Panc1 (cell line): ENCODE data around the gene CREB5. TPM values are rescaled to one million over a fixed set of nuclear protein-coding genes. Genes with fewer than 3 reads are reported as not detected.

ENCODE experiments used
- ATAC-seq: fragments of 200-7000 bp; cut with Tn5 transposase; 2 replicates; pipeline ENCODE4 v1.9.1; 2020; ENCODE audit warnings: mild to moderate bottlenecking, moderate library complexity
- BruUV-seq: library from RNA; stranded (reverse); fragments of 400-500 nt; replicated peaks from 2 replicates; lab custom pipeline; 2021; lab: Mats Ljungman, UMichigan
- CTCF ChIA-PET: fragments of 300-600 bp; sonication (Branson Sonifier 250); formaldehyde crosslinking; loops from one replicate; lab custom pipeline; 2022; ENCODE audit warnings: antibody characterized with exemption; lab: Charles Lee
- POLR2A ChIA-PET: fragments of 300-600 bp; sonication (Branson Sonifier 250); formaldehyde crosslinking; loops from one replicate; lab custom pipeline; 2022; ENCODE audit warnings: antibody characterized with exemption; lab: Charles Lee
- DNase-seq: peaks from one replicate; pipeline ENCODE4 v3.0.0-alpha.2; 2010; ENCODE audit warnings: low read depth, low spot score
- H3K27ac ChIP-seq: 2 replicates; pipeline ENCODE4 v1.5.1; 2011; ENCODE audit warnings: mild to moderate bottlenecking, low read length, inconsistent platforms
- H3K27me3 ChIP-seq: fragments of 200-500 bp; sonication (Bioruptor generic); 2 replicates; pipeline ENCODE4 v1.6.0; 2014; ENCODE audit warnings: low read length, inconsistent platforms; ENCODE audit not compliant: control insufficient read depth, insufficient read depth
- H3K36me3 ChIP-seq: fragments of 200-500 bp; sonication (Bioruptor generic); 2 replicates; pipeline ENCODE4 v1.5.1; 2014; ENCODE audit warnings: inconsistent platforms, mild to moderate bottlenecking, low read length, moderate library complexity; ENCODE audit not compliant: control insufficient read depth, insufficient read depth
- H3K4me1 ChIP-seq: 2 replicates; pipeline ENCODE4 v1.5.1; 2011; ENCODE audit warnings: inconsistent platforms, mild to moderate bottlenecking, low read length, moderate library complexity; ENCODE audit not compliant: control insufficient read depth, insufficient read depth
- H3K4me3 ChIP-seq, 2 experiments: 2 replicates each; pipeline ENCODE4 v1.5.1; 2011 to 2012; ENCODE audit warnings: low read depth in 2 of 2, low read length in 2 of 2, mild to moderate bottlenecking in 2 of 2, inconsistent platforms in 1 of 2, moderate library complexity in 1 of 2
- H3K9me3 ChIP-seq: fragments of 200-500 bp; sonication (Bioruptor generic); 2 replicates; pipeline ENCODE4 v1.5.1; 2014; ENCODE audit warnings: low read depth, mild to moderate bottlenecking, inconsistent platforms, low read length, moderate library complexity; ENCODE audit not compliant: control insufficient read depth, insufficient read depth
- CTCF ChIP-seq: fragments of 450-650 bp; IDR thresholded peaks from 2 replicates; pipeline ENCODE4 v1.5.1; 2017; ENCODE audit warnings: mild to moderate bottlenecking
- POLR2AphosphoS5 ChIP-seq: IDR thresholded peaks from 2 replicates; pipeline ENCODE4 v1.6.1; 2012; ENCODE audit warnings: mild to moderate bottlenecking, low read depth, low read length, moderate library complexity
- REST ChIP-seq, 2 experiments: IDR thresholded peaks; 2 replicates each; pipeline ENCODE4 v1.6.1; 2011 to 2012; ENCODE audit warnings: low read depth in 2 of 2, control low read depth in 1 of 2, low read length in 1 of 2, mild to moderate bottlenecking in 1 of 2, moderate library complexity in 1 of 2; ENCODE audit not compliant: insufficient read depth in 1 of 2
- SIN3A ChIP-seq: IDR thresholded peaks from 2 replicates; pipeline ENCODE4 v1.6.1; 2012; ENCODE audit warnings: low read depth, mild to moderate bottlenecking, low read length, moderate library complexity, borderline replicate concordance; ENCODE audit not compliant: insufficient read depth
- TCF7L2 ChIP-seq: IDR thresholded peaks from 2 replicates; pipeline ENCODE4 v1.6.1; 2011; ENCODE audit warnings: mild to moderate bottlenecking, low read depth, low read length, inconsistent platforms
- in situ Hi-C: cut with HindIII; loops from 2 replicates; pipeline ENCODE4 v1.10.0; 2016; ENCODE audit warnings: low sequenced_read_pairs, low pct_unique_long_range_greater_than_20kb
- intact Hi-C: fragments of 100-400 bp; cut with micrococcal nuclease; formaldehyde crosslinking; loops from one replicate; pipeline ENCODE4 v1.10.0; 2022; ENCODE audit not compliant: unreplicated experiment
- total RNA-seq: library from RNA; stranded (reverse); gene quantifications from one replicate; pipeline ENCODE4 v1.2.1, GENCODE V29; 2021; ENCODE audit not compliant: unreplicated experiment

CREB5 gene
- total RNA-seq, 1 experiment from 2014 or later: 3.1 TPM

- in situ Hi-C loops (no loop called here), intact Hi-C loops (no loop called here)
- H3K36me3 ChIP-seq: no peaks in the 10 kb centered on the region
- no peaks in the 10 kb centered on the region for H3K9me3 ChIP-seq
- ATAC-seq: no peak
- ChIA-PET CTCF (no interaction called here), POLR2A (no interaction called here)
- H3K27ac ChIP-seq: no peak overlapping the region
- TF ChIP-seq CTCF: no peak
- TF ChIP-seq TCF7L2: no peak
- no peak for TF ChIP-seq POLR2AphosphoS5
- no peak for TF ChIP-seq SIN3A
- no peak for TF ChIP-seq REST (IDR thresholded peaks at IDR 0.05; ENCODE audit: insufficient read depth in 1 of 2, low read depth in 2 of 2, low read length in 1 of 2)
- BruUV-seq: no TSS peak
- H3K4me1 ChIP-seq: no peaks in the 10 kb centered on the region
- H3K27me3 ChIP-seq: peaks cover 13% of the 10 kb centered on the region; the same call in 1 of the 2 replicates
- DNase-seq: no peak
- H3K4me3 ChIP-seq: no peak overlapping the region
Observed at GRCh38 chr7:28395831-28396230, 16.5 kb upstream of the CREB5 start.

GRCh38 chr7:28397141-28397540 is 15.2 kb upstream of the CREB5 start:
- ChIA-PET CTCF (no interaction called here), POLR2A (no interaction called here)
- Histone ChIP-seq H3K4me3 (no peak overlapping the region), H3K36me3 (no peaks in the 10 kb centered on the region), H3K27me3 (0 out of 2 replicates have a peak, but pooled peaks cover 9% of the 10 kb centered on the region), H3K27ac (no peak overlapping the region), H3K9me3 (no peaks in the 10 kb centered on the region), H3K4me1 (no peaks in the 10 kb centered on the region)
- intact Hi-C loops (no loop called here), in situ Hi-C loops (no loop called here)
- TF ChIP-seq SIN3A (no peak), TCF7L2 (no peak), POLR2AphosphoS5 (no peak), REST (IDR thresholded peaks at IDR 0.05; ENCODE audit: insufficient read depth in 1 of 2, low read depth in 2 of 2, low read length in 1 of 2) (no peak), CTCF (no peak)
- DNase-seq: no peak
- no TSS peak for BruUV-seq
- ATAC-seq: no peak
